ENCODE data around the gene SYNPO2. TPM values are rescaled to one million over a fixed set of nuclear protein-coding genes. Genes with fewer than 3 reads are reported as not detected.
A peak's percentile ranks its signal among the peaks of the same experiment; 100 is the strongest.

Gene SYNPO2
- total RNA-seq, 8 experiments from 2014 or later: 0.17 to 21.4 (median 8.9) TPM

DNA sequence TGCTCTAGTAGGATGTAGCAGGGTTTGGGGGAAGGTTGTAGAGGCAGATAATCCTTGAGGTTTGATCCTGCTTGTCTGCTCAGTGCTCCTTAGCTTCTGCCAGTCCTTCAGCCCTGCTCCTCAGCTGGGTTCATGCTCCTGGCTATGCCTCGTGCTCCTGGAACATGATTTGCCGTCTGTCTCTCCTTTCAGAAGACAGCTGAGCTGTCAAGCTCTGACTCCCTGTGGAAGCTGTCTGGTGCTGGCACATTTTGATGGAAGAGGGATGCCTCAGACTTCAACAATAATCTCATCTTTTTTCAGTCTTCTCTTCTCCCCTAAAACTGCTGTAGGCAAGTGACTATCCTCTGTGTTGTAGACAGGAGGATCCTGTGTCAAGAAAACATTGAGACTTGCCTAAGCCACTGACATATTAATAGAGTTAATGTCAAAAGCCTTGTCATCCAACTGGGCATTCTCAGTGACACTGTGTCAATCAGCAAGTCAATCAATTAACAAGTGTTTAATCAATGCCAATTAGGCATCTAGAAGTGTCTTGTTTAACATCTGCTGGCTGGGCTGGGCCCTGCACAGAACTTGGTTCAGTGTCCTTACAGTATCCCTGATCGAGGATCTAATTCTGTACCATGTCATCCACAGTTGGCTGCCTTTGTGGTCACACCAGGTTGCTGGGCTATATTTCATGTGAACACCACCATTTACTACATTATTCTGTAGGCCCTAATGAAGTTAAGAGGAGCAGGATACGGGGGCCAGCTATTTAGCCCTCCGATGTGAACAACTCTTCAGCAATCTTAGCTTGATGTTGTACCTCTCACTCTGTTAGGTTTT is 96.7 kb downstream of the SYNPO2 start:
- no peak for ATAC-seq (replicated peaks in 6 of 8)
- 75 to 93% (median 83%) methylated on average over 2 to 5 of the region's 5 CpGs; no CpG with 5 or more reads in 4 of the 10 experiments for WGBS, 10 experiments
- Histone ChIP-seq H3K4me3 (no peak overlapping the region), H3K27ac (no peak overlapping the region), H3K4me1 (replicated peaks in 1 of 2) (no peaks in the 10 kb centered on the region)
- in situ Hi-C loops (cut with MboI; ENCODE audit: low pct_unique_long_range_greater_than_20kb in 2 of 9, low sequenced_read_pairs in 9 of 9, unreplicated experiment in 9 of 9): loop anchor here in 2 of 9 experiments (25.0 kb wide), 2 partner anchors 502 to 1052 kb away; no protein-coding TSS in a partner anchor

DNA sequence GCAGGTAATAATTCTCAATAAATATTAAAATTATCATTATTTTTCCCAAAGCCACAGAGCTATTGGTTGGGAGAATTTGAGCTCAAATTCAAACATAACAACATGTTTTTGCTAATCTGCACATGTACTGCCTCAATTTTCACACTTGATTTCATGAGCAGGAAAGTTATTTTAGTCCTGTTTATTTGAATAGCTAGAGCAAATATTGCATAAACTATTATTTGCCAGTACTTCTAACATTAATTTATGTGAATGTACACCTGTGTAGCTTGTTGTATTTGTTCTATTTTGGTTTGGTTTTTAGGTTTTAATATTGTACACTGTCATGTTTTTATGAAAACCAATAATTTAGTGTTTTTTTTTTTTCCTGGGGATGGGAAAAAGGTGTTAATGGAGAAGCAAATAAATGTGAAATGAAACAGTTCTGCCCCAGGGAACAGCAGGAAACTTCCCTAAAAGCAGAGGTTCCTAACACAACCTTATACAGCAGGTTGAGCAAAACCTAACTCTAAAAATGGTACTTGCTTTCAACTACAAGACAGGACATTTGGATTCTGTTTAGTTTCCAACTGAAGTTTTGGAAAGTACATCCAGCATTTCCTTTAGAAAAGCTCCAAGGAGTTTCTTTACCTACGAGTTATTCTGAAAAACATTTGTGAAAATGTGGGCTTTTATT is 99.4 kb downstream of the SYNPO2 start:
- Histone ChIP-seq H3K27ac (no peak overlapping the region), H3K4me3 (no peak overlapping the region), H3K4me1 (replicated peaks in 1 of 2) (no peaks in the 10 kb centered on the region)
- 75 to 100% (median 93%) methylated on average over 1 of the region's 1 CpG; no CpG with 5 or more reads in 6 of the 10 experiments for WGBS, 10 experiments
- in situ Hi-C loops (cut with MboI; ENCODE audit: low pct_unique_long_range_greater_than_20kb in 2 of 9, low sequenced_read_pairs in 9 of 9, unreplicated experiment in 9 of 9): loop anchor here in 2 of 9 experiments (25.0 kb wide), 2 partner anchors 499 to 1049 kb away; no protein-coding TSS in a partner anchor
- no peak for ATAC-seq (replicated peaks in 6 of 8)

DNA sequence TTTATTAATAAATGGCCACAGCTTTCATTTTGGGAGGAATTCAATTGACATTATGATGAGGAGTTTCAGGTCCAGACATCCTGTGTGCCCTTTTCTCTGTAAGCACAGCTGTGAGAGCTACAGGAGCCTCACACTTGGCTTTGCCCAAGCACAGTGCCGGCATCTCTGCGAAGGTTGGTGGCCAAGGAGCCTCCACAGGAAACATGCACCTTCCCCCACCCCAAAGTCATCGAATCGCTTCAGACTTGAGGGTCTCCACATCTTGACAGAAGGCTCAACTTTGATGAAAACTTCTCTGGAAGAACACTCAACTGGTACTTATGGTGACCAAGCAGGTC is 100.0 kb downstream of the SYNPO2 start:
- no peak overlapping the region for H3K4me3 ChIP-seq

DNA sequence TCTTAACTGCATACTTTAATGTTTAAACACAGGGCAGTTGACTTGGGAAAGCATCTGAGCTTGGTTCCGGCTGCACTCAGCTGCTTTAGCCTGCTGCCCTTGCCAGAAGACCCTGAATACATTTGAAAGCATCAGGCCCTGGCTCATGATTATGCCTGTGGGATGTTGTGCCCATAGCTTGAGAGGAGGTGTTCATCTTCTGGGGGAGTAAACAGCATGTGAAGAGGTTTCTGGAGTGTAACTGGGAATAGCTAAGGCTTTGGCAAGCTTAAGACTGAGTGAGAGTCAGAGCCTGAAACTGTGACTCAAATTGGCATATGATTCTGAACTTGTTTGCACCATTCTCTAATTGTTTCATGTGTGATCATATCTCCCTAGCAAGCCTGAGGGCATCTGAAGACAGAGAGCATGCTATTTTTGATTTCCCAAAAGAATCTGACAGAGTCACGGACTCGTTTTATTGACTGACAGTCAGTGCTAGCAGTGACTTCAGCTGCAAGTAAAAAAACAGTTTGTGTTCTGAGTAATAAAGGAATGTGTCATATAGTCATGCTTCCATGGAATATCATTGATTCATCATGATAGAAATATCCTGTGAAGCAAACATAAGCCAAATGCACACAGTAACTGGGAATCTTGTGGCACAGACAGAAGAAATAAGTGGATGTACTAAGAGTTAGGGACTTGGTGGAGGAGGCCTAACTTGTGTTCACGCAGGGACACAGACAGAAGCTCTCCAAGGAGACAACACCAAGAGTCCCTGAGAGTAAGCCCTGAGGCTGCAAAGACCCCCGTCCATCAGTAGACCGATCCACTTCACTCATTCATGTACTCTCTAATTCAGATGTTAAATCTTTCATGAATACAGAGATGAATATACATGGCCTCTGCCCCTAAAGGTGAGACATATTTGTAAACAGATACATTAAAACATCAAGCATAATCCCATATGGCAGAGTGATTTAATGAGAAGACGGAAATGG is 100.7 kb downstream of the SYNPO2 start:
- ATAC-seq (replicated peaks in 6 of 8): peak in 4 of 8 experiments; percentile 40 to 68 (median 56)
- Histone ChIP-seq H3K4me3 (no peak overlapping the region), H3K27ac (no peak overlapping the region), H3K4me1 (replicated peaks in 1 of 2) (no peaks in the 10 kb centered on the region)
- WGBS, 10 experiments: 0 to 100% (median 70%) methylated on average over 1 to 6 of the region's 7 CpGs
- in situ Hi-C loops (cut with MboI; ENCODE audit: low pct_unique_long_range_greater_than_20kb in 2 of 9, low sequenced_read_pairs in 9 of 9, unreplicated experiment in 9 of 9): loop anchor here in 2 of 9 experiments (25.0 kb wide), 2 partner anchors 498 to 1048 kb away; no protein-coding TSS in a partner anchor

More for the DNA sequence above, 100.0 kb downstream of the SYNPO2 start:
- in situ Hi-C loops (cut with MboI; ENCODE audit: low pct_unique_long_range_greater_than_20kb in 2 of 9, low sequenced_read_pairs in 9 of 9, unreplicated experiment in 9 of 9): loop anchor here in 2 of 9 experiments (25.0 kb wide), 2 partner anchors 499 to 1049 kb away; no protein-coding TSS in a partner anchor
- no peaks in the 10 kb centered on the region for H3K4me1 ChIP-seq (replicated peaks in 1 of 2)
- no peak for ATAC-seq (replicated peaks in 6 of 8)
- H3K27ac ChIP-seq: no peak overlapping the region
- 84 to 100% (median 100%) methylated on average over 1 to 4 of the region's 4 CpGs; no CpG with 5 or more reads in 2 of the 10 experiments for WGBS, 10 experiments

DNA sequence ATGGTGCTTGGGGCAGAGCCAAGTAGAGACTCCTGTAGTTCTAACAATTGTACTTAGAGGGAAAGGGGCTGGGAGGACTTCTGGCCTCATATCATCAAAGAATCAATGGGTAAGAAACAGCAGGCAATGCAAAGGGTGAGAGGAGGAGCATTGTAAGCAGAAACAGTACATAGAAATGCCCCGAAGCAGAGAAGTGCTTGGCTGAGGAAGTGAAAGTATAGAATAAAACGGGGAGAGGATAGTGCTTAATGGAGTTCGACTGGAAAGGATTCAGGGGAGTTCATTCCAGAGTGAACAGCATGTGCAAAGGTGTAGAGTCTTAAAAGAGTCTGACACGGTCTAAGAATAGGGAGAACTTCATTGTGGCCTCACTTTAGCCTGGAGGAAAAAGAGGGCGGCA is 103.0 kb downstream of the SYNPO2 start:
- Histone ChIP-seq H3K4me3 (no peak overlapping the region), H3K4me1 (replicated peaks in 1 of 2) (no peaks in the 10 kb centered on the region), H3K27ac (no peak overlapping the region)
- WGBS, 10 experiments: 55 to 100% (median 77%) methylated on average over 1 to 5 of the region's 5 CpGs; no CpG with 5 or more reads in 1 of the 10 experiments
- in situ Hi-C loops (cut with MboI; ENCODE audit: low pct_unique_long_range_greater_than_20kb in 2 of 9, low sequenced_read_pairs in 9 of 9, unreplicated experiment in 9 of 9): loop anchor here in 2 of 9 experiments (25.0 kb wide), 2 partner anchors 496 to 1046 kb away; no protein-coding TSS in a partner anchor
- ATAC-seq (replicated peaks in 6 of 8): peak in 2 of 8 experiments; percentile 36 to 47

DNA sequence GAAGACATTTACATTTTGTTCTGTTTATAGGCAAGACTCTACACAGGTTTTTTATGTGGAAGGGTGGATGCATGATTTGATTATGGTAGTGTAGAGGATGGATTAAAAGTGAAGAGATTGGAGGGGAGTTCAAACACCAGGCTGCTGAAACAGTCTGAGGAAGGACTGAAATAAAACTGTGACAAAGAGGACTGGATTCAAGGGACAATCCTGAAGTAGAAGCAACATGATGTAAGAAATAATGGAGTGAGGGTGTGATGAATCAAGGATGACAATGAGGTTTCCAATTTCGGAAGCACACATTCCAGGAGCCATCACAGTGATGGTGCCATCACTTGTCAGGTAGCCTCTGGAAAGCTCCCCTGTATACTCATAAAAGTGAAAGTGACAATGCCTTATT is 103.5 kb downstream of the SYNPO2 start:
- Histone ChIP-seq H3K4me1 (replicated peaks in 1 of 2) (peaks cover 0 to under 1% of the 10 kb centered on the region in 2 donors), H3K27ac (no peak overlapping the region), H3K4me3 (no peak overlapping the region)
- 0 to 100% (median 73%) methylated on average over 1 of the region's 1 CpG; no CpG with 5 or more reads in 4 of the 10 experiments for WGBS, 10 experiments
- ATAC-seq (replicated peaks in 6 of 8): no peak
- in situ Hi-C loops (cut with MboI; ENCODE audit: low pct_unique_long_range_greater_than_20kb in 2 of 9, low sequenced_read_pairs in 9 of 9, unreplicated experiment in 9 of 9): loop anchor here in 2 of 9 experiments (25.0 kb wide), 2 partner anchors 495 to 1045 kb away; no protein-coding TSS in a partner anchor

DNA sequence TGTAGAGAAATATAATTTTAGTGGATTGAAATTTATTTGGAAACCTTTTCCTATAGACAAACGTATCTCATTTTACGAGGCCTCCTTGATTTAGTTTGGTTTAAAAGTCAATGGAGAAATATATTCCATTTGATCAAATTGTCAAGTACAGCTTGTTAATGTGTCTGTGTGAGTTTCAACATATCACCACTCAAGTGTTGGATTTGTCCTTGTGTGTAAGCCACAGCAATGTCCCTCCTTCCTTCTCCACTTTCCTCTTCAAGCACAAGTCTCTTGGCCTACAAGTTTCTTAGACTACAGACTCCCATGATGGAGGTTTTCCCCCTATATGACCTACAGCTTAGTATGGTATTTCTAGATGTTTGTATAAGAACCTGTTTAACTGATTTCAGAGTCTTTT is 104.7 kb downstream of the SYNPO2 start:
- in situ Hi-C loops (cut with MboI; ENCODE audit: low pct_unique_long_range_greater_than_20kb in 2 of 9, low sequenced_read_pairs in 9 of 9, unreplicated experiment in 9 of 9): loop anchor here in 2 of 9 experiments (25.0 kb wide), 2 partner anchors 494 to 1044 kb away; no protein-coding TSS in a partner anchor
- Histone ChIP-seq H3K4me1 (replicated peaks in 1 of 2) (peaks cover 3% of the 10 kb centered on the region in 2 donors), H3K4me3 (no peak overlapping the region), H3K27ac (no peak overlapping the region)
- 64 to 100% (median 86%) methylated on average over 1 to 2 of the region's 2 CpGs; no CpG with 5 or more reads in 1 of the 10 experiments for WGBS, 10 experiments
- ATAC-seq (replicated peaks in 6 of 8): no peak

DNA sequence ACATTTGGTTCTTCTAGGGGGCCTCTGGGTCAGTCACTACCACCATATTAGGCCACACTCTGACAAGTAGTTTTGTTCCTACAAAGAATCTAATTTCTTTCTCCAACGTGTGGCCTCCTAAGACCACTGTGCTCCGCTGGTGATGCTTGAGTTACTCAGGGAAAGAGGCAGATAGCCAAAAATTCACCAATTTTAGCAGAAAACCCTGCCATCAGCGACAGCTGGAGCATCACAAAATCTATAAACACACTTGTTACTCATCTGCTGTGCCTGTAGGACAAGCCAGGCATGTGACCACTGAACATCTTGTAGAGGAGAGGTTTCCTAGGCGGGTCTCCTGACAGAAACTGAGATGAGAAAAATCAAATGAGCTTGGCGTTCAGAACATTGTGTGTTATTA is 105.4 kb downstream of the SYNPO2 start:
- no peak for ATAC-seq (replicated peaks in 6 of 8)
- Histone ChIP-seq H3K4me1 (replicated peaks in 1 of 2) (peaks cover 3% of the 10 kb centered on the region in 2 donors), H3K27ac (no peak overlapping the region), H3K4me3 (no peak overlapping the region)
- 61 to 92% (median 77%) methylated on average over 2 to 4 of the region's 5 CpGs; no CpG with 5 or more reads in 2 of the 10 experiments for WGBS, 10 experiments
- in situ Hi-C loops (cut with MboI; ENCODE audit: low pct_unique_long_range_greater_than_20kb in 2 of 9, low sequenced_read_pairs in 9 of 9, unreplicated experiment in 9 of 9): loop anchor here in 2 of 9 experiments (25.0 kb wide), 2 partner anchors 493 to 1043 kb away; no protein-coding TSS in a partner anchor

DNA sequence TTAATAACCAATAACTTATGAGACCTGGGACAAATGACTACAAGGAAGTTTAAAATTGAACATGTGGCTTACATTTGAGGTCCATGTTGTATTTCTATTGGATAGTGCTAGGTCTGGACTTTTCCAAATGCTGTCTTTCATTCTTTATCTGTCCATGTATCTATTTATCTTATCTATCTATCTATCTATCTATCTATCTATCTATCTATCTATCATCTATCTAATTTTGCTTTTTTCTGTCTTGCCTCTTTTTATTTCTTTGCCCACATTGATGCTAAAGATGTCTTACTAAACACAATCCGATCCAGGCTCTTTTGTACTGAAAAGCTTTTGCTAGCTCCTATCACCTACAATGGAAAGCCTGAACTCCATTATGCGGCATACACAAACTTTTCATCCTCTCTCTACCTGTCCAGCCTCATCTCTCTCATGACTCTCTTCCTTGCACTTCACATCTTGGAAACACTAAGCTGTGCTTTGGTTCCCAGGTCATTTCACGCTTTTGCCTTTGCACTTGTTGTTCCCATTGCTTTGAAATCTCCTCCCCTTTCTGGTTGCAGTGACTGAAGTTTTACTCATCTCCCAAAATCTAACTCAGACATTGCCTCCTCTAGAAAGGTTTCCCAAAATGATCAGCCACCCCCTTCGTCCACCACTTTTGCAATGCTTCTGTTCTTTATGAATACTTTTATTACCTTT is 107.2 kb downstream of the SYNPO2 start:
- H3K4me1 ChIP-seq (replicated peaks in 1 of 2): peaks cover 3% of the 10 kb centered on the region in 2 donors
- no peak overlapping the region for H3K4me3 ChIP-seq
- in situ Hi-C loops (cut with MboI; ENCODE audit: low pct_unique_long_range_greater_than_20kb in 2 of 9, low sequenced_read_pairs in 9 of 9, unreplicated experiment in 9 of 9): loop anchor here in 2 of 9 experiments (25.0 kb wide), 2 partner anchors 491 to 1041 kb away; no protein-coding TSS in a partner anchor
- 90 to 100% (median 94%) methylated on average over 2 to 4 of the region's 4 CpGs; no CpG with 5 or more reads in 1 of the 10 experiments for WGBS, 10 experiments
- H3K27ac ChIP-seq: no peak overlapping the region
- ATAC-seq (replicated peaks in 6 of 8): no peak

DNA sequence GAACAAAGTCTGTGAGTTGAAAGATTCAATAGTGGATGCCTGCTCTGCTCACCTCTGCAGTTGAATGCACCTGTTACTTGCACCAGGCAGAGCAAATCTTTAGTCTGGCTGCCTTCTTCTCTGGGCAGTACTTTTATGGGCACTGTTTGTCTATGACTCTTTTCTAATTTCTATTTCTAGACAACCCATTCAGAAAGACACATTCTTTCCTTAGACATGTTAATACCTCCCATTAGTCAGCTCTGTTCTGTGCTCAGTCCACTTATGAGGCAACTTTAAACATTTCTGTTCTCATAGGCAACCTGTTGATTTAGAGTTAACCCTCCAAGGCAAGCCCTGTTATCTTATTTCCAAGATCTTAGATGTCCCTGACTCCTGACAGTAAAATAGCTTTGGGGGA is 108.9 kb downstream of the SYNPO2 start:
- peak; percentile 40 to 92 (median 78) for ATAC-seq (replicated peaks in 6 of 8)
- in situ Hi-C loops (cut with MboI; ENCODE audit: low pct_unique_long_range_greater_than_20kb in 2 of 9, low sequenced_read_pairs in 9 of 9, unreplicated experiment in 9 of 9): loop anchor here in 2 of 9 experiments (25.0 kb wide), 2 partner anchors 490 to 1040 kb away; no protein-coding TSS in a partner anchor
- no peak overlapping the region for H3K4me3 ChIP-seq
- H3K27ac ChIP-seq: no peak overlapping the region
- peaks cover 3% of the 10 kb centered on the region in 2 donors for H3K4me1 ChIP-seq (replicated peaks in 1 of 2)

DNA sequence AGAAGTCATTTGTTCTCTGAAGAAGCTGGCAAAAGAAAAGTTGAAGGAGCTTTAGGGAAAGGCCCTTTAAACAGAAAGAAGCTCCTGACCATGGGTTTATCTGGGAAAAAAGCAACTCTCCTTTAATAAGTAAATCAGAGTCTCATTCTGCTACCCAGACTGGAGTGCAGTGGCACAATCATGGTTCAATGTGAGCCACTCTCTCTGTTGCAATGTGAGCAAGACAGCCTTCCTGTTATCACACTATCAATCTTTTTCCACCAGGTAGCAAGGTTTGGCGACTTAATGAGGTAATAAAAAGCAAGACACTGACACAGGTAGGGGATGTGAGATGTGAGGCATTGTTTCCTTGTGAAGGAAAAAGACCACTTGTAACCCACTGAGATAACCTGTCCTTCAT is 111.3 kb downstream of the SYNPO2 start:
- ATAC-seq (replicated peaks in 6 of 8): no peak
- Histone ChIP-seq H3K4me3 (no peak overlapping the region), H3K4me1 (replicated peaks in 1 of 2) (peaks cover 3% of the 10 kb centered on the region in 2 donors), H3K27ac (no peak overlapping the region)
- in situ Hi-C loops (cut with MboI; ENCODE audit: low pct_unique_long_range_greater_than_20kb in 2 of 9, low sequenced_read_pairs in 9 of 9, unreplicated experiment in 9 of 9): loop anchor here in 2 of 9 experiments (25.0 kb wide), 2 partner anchors 487 to 1037 kb away; no protein-coding TSS in a partner anchor
- 67 to 86% (median 69%) methylated on average over 1 of the region's 1 CpG; no CpG with 5 or more reads in 5 of the 10 experiments for WGBS, 10 experiments

Measured in motor neuron (in vitro differentiated cells).